OCI-LY1 (cell line): ENCODE data around the gene BBS4.
"Not testable (repeated sequence)": the region's sequence is repeated elsewhere in the genome, so short reads cannot be mapped to it uniquely, and the experiment has no call there.

Experiments used
- EZH2 ChIP-seq: fragments of 200-600 bp; sonication (generic), shearing (Covaris generic); IDR thresholded peaks from 2 replicates; pipeline ENCODE4 v1.8.0; 2017; ENCODE audit warnings: borderline replicate concordance, mixed run types, mild to moderate bottlenecking, antibody characterized with exemption, low read length, moderate library complexity, mixed read lengths
- TF ChIP-seq, protein P1 (sequence below): fragments of 200-600 bp; sonication (generic), shearing (Covaris generic); IDR thresholded peaks from 2 replicates; pipeline ENCODE4 v1.5.1; 2017; ENCODE audit warnings: mild to moderate bottlenecking, antibody characterized with exemption, low read length, moderate library complexity, mixed read lengths

DNA sequence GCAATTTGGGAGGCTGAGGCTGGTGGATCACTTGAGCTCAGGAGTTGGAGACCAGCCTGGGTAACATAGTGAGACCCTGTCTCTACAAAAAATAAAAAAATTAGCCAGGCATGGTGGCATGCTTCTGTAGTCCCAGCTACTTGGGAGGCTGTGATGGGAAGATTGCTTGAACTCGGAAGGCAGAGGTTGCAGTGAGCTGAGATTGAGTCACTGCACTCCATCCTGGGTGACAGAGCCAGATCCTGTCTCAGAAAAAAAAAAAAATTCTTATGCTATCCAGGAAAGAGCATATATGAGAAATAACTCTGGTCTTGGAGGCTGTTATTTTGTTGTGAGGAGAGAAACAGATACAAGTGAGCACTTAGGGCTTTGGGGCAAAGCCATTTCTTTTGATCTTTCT lies 42.2 kb downstream of the BBS4 start:
- TF ChIP-seq, protein P1, sequence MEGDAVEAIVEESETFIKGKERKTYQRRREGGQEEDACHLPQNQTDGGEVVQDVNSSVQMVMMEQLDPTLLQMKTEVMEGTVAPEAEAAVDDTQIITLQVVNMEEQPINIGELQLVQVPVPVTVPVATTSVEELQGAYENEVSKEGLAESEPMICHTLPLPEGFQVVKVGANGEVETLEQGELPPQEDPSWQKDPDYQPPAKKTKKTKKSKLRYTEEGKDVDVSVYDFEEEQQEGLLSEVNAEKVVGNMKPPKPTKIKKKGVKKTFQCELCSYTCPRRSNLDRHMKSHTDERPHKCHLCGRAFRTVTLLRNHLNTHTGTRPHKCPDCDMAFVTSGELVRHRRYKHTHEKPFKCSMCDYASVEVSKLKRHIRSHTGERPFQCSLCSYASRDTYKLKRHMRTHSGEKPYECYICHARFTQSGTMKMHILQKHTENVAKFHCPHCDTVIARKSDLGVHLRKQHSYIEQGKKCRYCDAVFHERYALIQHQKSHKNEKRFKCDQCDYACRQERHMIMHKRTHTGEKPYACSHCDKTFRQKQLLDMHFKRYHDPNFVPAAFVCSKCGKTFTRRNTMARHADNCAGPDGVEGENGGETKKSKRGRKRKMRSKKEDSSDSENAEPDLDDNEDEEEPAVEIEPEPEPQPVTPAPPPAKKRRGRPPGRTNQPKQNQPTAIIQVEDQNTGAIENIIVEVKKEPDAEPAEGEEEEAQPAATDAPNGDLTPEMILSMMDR = not testable (repeated sequence)
- not testable (repeated sequence) for TF ChIP-seq EZH2
